Measurements from ENCODE around the gene NSMF.

DNA sequence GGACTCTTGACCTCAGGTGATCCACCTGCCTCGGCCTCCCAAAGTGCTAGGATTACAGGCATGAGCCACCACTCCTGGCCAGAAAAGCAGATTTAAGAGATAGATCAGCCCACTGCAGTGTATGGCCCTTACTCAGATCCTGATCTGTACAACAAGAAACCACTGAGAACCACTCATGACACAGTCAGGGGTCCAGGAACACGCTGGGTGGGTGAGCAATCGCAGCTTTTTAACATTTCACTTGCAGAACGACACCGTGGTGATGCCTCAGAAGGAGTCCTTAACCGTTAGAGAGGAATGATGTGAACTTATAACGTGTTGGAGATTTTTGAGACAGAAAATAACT lies 45.3 kb upstream of the NSMF start:
- TF ChIP-seq ZNF324 (tag by site-specific recombination; IDR thresholded peaks at IDR 0.05) (no peak), ZNF202 (tag by site-specific recombination; IDR thresholded peaks at IDR 0.05; ENCODE audit: borderline replicate concordance) (no peak), ZSCAN30 (tag by site-specific recombination; IDR thresholded peaks at IDR 0.05) (no peak), ELK4 (IDR thresholded peaks at IDR 0.05; ENCODE audit: borderline replicate concordance, low read depth, low read length) (no peak), ZNF184 (tag by site-specific recombination; IDR thresholded peaks at IDR 0.05) (no peak), ZNF549 (tag by site-specific recombination; IDR thresholded peaks at IDR 0.05) (no peak), ZNF561 (tag by site-specific recombination; IDR thresholded peaks at IDR 0.05; ENCODE audit: borderline replicate concordance) (no peak), ZEB2 (tag by site-specific recombination; IDR thresholded peaks at IDR 0.05) (no peak)
- TF ChIP-seq, protein P1, sequence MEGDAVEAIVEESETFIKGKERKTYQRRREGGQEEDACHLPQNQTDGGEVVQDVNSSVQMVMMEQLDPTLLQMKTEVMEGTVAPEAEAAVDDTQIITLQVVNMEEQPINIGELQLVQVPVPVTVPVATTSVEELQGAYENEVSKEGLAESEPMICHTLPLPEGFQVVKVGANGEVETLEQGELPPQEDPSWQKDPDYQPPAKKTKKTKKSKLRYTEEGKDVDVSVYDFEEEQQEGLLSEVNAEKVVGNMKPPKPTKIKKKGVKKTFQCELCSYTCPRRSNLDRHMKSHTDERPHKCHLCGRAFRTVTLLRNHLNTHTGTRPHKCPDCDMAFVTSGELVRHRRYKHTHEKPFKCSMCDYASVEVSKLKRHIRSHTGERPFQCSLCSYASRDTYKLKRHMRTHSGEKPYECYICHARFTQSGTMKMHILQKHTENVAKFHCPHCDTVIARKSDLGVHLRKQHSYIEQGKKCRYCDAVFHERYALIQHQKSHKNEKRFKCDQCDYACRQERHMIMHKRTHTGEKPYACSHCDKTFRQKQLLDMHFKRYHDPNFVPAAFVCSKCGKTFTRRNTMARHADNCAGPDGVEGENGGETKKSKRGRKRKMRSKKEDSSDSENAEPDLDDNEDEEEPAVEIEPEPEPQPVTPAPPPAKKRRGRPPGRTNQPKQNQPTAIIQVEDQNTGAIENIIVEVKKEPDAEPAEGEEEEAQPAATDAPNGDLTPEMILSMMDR (tag by site-specific recombination; IDR thresholded peaks at IDR 0.05): no peak
- TF ChIP-seq, protein P2, sequence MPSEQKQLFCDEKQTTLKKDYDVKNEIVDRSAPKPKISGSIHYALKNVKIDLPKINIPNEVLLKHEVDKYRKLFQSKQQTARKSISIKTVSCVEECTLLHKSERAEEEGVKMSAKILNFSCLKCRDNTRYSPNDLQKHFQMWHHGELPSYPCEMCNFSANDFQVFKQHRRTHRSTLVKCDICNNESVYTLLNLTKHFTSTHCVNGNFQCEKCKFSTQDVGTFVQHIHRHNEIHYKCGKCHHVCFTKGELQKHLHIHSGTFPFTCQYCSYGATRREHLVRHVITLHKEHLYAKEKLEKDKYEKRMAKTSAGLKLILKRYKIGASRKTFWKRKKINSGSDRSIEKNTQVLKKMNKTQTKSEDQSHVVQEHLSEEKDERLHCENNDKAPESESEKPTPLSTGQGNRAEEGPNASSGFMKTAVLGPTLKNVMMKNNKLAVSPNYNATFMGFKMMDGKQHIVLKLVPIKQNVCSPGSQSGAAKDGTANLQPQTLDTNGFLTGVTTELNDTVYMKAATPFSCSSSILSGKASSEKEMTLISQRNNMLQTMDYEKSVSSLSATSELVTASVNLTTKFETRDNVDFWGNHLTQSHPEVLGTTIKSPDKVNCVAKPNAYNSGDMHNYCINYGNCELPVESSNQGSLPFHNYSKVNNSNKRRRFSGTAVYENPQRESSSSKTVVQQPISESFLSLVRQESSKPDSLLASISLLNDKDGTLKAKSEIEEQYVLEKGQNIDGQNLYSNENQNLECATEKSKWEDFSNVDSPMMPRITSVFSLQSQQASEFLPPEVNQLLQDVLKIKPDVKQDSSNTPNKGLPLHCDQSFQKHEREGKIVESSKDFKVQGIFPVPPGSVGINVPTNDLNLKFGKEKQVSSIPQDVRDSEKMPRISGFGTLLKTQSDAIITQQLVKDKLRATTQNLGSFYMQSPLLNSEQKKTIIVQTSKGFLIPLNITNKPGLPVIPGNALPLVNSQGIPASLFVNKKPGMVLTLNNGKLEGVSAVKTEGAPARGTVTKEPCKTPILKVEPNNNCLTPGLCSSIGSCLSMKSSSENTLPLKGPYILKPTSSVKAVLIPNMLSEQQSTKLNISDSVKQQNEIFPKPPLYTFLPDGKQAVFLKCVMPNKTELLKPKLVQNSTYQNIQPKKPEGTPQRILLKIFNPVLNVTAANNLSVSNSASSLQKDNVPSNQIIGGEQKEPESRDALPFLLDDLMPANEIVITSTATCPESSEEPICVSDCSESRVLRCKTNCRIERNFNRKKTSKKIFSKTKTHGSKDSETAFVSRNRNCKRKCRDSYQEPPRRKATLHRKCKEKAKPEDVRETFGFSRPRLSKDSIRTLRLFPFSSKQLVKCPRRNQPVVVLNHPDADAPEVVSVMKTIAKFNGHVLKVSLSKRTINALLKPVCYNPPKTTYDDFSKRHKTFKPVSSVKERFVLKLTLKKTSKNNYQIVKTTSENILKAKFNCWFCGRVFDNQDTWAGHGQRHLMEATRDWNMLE (tag by site-specific recombination; conservative IDR thresholded peaks at IDR 0.05; ENCODE audit: low read depth): no peak

Measured in HEK293 (cell line).